Mammary microvascular endothelial cell (primary cell): ENCODE data around the gene TIA1. TPM values are rescaled to one million over a fixed set of nuclear protein-coding genes. Genes with fewer than 3 reads are reported as not detected.

ENCODE experiments used
- total RNA-seq: library from RNA; depleted of rRNA; stranded (reverse); fragments of >200 nt; gene quantifications from 2 replicates; pipeline ENCODE4 v1.2.3, GENCODE V29; 2015

Gene TIA1, protein sequence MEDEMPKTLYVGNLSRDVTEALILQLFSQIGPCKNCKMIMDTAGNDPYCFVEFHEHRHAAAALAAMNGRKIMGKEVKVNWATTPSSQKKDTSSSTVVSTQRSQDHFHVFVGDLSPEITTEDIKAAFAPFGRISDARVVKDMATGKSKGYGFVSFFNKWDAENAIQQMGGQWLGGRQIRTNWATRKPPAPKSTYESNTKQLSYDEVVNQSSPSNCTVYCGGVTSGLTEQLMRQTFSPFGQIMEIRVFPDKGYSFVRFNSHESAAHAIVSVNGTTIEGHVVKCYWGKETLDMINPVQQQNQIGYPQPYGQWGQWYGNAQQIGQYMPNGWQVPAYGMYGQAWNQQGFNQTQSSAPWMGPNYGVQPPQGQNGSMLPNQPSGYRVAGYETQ
- 41.3 and 41.7 TPM in 2 replicates for total RNA-seq

DNA sequence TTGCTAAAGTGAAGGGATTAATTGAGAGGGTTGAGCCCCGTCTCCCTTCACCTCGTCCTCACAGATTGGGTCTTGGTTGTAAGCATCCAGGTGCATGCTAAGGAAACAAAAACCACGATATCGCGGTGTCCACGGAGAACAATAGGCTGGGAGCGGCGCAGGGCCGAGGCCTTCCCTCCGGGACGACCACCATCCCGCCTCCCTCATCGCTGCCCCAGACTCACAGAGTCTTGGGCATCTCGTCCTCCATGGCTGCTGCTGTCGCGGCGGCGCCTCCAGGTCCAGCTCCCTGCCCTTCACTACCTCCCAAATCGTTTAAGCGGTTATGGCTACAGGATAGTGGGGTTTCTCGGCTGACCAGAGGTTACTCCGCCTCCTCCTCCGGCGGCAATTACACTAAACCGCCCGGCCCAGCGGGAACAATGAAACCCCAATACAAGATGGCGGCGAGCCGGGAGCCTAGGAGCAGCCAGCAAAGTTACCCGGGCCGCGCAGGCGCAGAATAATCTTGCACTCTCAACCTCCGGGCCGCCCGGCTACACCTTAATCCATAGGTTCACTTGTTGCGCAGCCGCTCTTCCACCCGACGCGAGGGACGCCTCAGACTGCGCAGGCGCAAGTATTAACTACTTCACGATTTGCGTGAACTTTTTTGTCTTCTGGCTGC is at the start of gene TIA1:
TIA1 (minus strand) TSS at position 448 of the 667 bp plus-strand sequence; CDS start at position 250, 198 bp downstream.

DNA sequence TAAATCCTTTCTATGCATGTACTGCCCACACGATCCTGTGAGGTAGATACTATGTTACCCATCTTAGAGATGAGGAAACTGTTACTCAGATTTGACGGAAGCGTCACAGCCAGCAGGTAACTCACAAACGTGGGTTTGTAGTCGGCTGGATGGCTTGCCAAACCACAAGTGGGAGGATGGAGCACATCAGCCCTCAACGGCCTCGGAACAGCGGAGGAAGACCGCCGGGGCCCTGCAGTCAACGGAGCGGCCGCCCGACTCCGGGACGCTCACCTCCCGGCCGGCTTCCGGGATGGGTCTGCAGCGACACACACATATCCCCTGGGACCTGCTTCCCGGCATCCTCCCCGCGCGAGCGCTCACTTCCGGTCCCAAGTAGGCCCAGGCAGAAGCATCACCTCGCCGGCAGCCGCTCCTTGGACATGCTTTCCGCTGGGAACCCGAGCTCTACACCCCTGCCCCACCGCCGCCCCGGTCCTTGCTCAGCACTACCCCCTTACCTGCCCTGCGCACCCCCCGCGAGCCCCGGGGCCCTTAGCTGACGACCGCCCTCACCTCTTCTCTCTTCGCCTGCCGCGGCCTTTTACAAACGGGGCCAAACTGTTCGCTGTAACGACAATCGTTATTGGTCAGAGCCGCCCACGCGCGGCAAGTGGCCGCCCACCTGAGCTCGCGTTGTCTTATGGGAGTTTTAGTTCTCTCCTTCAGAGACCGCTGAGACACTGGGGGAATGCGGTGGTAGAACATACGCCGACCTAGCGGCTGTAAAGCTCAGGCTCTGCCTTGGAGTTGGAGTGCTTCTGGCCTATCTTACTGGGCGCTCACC is 57.8 kb downstream of the TIA1 start, which contains the start of gene C2orf42:
C2orf42 (minus strand) TSS at position 602 of the 826 bp plus-strand sequence. CDS start 9,034 bp downstream, outside the sequence.

Other genes starting within 250 kb of the TIA1 start
- gene PCBP1, start 161.2 kb downstream of the TIA1 start, total RNA-seq, result 127 and 142 TPM in 2 replicates
- 9.4 and 13.6 TPM in 2 replicates for gene C2orf42, start 57.6 kb downstream of the TIA1 start, total RNA-seq
- 17.5 and 19.7 TPM in 2 replicates for gene PCYOX1, start 9.5 kb upstream of the TIA1 start, total RNA-seq
- gene SNRPG, start 45.1 kb upstream of the TIA1 start, total RNA-seq, result 352 and 374 TPM in 2 replicates
- 57.5 and 67.7 TPM in 2 replicates for gene FAM136A, start 53.4 kb upstream of the TIA1 start, total RNA-seq